ENCODE data around the gene SCAF11. TPM values are rescaled to one million over a fixed set of nuclear protein-coding genes. Genes with fewer than 3 reads are reported as not detected.

SCAF11 gene
- total RNA-seq, 1 donor from 2014 or later = 107 TPM

DNA sequence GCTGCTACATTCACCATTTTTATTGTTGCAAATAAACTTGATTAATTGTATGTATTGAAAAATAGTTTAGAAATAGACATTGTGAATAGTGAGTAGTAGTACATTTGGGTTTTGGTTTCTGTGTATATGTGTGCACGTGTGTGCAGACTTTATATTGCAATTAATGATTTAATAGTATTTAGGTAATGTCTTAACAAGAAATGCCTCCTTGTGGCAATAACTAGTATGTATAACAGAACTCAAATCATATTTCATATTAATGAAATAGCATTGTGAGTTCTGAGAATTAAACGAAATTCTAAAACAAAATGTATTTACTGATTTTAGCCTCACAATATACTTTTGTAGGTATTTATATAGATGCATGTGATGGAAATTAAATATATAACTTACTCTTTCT lies 100.1 kb downstream of the SCAF11 start:
- Mint-ChIP-seq H3K4me1 (ENCODE audit: unreplicated experiment) (no peaks in the 10 kb centered on the region), H3K27ac (no peak overlapping the region), H3K9me3 (no peaks in the 10 kb centered on the region), H3K36me3 (peaks cover 39% of the 10 kb centered on the region), H3K27me3 (no peaks in the 10 kb centered on the region), H3K4me3 (no peak overlapping the region)
- DNase-seq (ENCODE audit: extremely low spot score, unreplicated experiment) = no peak
- peak; percentile 41 for TF ChIP-seq CTCF (conservative IDR thresholded peaks at IDR 0.05)

DNA sequence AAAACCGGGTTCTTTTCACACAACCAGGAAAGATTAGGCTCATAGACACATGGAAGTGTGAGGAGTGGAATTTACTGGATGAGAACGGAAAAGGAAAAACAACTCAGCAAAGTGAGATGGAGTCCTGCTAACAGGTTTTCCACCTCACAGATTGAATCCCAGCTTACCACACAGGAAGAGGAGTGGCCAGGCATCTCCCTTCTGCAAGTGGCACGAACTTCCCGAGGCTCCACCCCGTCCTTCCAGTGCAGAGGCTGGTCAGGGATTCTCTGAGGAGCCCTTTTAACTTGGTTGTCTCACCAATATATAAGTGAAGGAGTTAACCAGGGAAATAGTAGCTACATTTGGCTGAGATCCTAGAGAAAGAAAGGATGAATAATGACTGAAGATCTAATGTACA lies 102.8 kb downstream of the SCAF11 start:
- Mint-ChIP-seq H3K9me3 (no peaks in the 10 kb centered on the region), H3K4me3 (no peak overlapping the region), H3K27me3 (no peaks in the 10 kb centered on the region), H3K4me1 (ENCODE audit: unreplicated experiment) (no peaks in the 10 kb centered on the region), H3K27ac (no peak overlapping the region), H3K36me3 (peaks cover 30% of the 10 kb centered on the region)
- no peak for DNase-seq (ENCODE audit: extremely low spot score, unreplicated experiment)
- no peak for TF ChIP-seq CTCF (conservative IDR thresholded peaks at IDR 0.05)

DNA sequence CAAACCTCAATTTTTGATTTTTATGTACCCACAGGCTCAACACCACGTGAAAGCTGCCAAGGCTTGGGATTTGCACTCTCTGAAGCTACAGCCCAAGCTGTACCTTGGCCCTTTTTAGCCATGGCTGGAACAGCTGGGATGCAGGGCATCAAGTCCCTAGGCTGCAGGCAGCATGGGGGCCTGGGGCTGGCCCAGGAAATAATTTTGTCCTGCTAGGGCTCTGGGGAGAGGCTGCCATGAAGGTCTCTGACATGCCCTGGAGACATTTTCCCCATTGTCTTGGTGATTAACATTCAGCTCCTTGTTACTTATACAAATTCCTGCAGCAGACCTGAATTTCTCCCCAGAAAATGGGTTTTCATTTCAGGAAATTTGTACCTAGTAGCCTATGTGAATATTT lies 103.7 kb downstream of the SCAF11 start:
- TF ChIP-seq CTCF (conservative IDR thresholded peaks at IDR 0.05) = no peak
- Mint-ChIP-seq H3K9me3 (no peaks in the 10 kb centered on the region), H3K4me3 (no peak overlapping the region), H3K27ac (no peak overlapping the region), H3K4me1 (ENCODE audit: unreplicated experiment) (no peaks in the 10 kb centered on the region), H3K27me3 (no peaks in the 10 kb centered on the region), H3K36me3 (peaks cover 38% of the 10 kb centered on the region)
- no peak for DNase-seq (ENCODE audit: extremely low spot score, unreplicated experiment)

DNA sequence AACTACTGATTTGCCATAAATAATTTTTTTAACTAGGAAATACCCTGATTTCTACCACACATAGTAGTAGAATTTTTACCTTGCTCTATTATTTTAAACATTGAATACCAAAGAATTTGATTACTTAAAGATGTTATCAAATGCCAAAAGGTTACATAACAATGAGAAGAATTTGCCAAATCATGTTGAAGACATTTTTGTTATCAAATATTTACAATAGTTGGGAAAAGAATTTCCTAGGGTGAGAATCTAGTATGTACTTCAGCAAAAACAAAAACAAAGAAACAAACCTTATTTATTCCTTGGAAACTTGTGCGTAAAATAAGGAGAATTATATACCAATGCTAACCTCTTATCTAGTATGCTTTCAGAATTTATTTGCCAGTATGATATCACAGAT lies 107.2 kb downstream of the SCAF11 start:
- TF ChIP-seq CTCF (conservative IDR thresholded peaks at IDR 0.05) = no peak
- H3K27me3 Mint-ChIP-seq = no peaks in the 10 kb centered on the region
- no peak for DNase-seq (ENCODE audit: extremely low spot score, unreplicated experiment)
- no peak overlapping the region for H3K27ac Mint-ChIP-seq
- no peaks in the 10 kb centered on the region for H3K9me3 Mint-ChIP-seq
- H3K4me3 Mint-ChIP-seq = no peak overlapping the region
- peaks cover 43% of the 10 kb centered on the region for H3K36me3 Mint-ChIP-seq
- H3K4me1 Mint-ChIP-seq (ENCODE audit: unreplicated experiment) = peaks cover 11% of the 10 kb centered on the region

DNA sequence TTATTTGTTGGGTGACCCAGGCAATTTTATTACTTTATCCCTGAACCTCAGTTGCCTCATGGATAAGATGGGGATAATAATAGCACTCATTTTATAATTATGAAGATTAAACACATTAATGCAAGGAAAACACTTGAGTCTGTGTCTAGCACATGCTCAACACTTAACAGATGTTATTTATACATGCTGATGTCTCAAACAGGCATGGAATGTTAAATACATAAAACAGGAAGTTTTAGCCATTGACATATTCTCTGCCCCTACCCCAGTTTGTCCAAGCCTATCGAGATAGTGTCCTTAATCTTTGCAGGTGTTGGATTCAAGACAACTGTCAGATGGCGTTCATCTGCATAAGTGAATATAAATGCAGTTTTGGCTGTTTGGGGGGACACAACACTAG lies 109.8 kb downstream of the SCAF11 start:
- no peak overlapping the region for H3K4me3 Mint-ChIP-seq
- H3K36me3 Mint-ChIP-seq = peaks cover 44% of the 10 kb centered on the region
- TF ChIP-seq CTCF (conservative IDR thresholded peaks at IDR 0.05) = no peak
- H3K9me3 Mint-ChIP-seq = no peaks in the 10 kb centered on the region
- peaks cover 19% of the 10 kb centered on the region for H3K4me1 Mint-ChIP-seq (ENCODE audit: unreplicated experiment)
- no peak for DNase-seq (ENCODE audit: extremely low spot score, unreplicated experiment)
- no peak overlapping the region for H3K27ac Mint-ChIP-seq
- no peaks in the 10 kb centered on the region for H3K27me3 Mint-ChIP-seq

DNA sequence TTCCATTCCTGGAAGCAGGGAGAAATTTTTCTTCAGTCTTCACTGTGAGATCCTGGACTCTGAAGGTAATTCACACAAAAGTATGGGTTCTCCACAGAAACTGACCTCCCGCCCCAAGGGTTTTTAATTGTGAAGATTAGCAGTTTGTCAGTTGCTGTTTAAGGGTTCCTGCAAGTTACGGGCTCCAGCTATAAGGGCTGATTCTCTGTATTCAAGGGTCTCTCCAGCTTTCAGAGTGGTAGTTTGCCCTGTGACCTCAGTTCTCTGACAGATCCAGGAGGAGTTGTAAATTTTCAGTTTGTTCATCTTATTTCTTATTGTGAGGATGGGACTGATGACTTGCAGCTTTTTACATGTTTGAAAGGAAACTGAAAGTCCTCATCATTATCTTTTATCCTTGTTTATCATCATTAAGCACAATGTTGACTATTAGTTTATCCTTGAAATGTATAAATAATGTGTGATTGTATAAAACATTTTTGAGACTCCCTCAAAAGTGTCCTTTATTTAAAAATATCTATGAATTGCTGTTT lies 110.9 kb downstream of the SCAF11 start:
- Mint-ChIP-seq H3K4me1 (ENCODE audit: unreplicated experiment) (peaks cover 19% of the 10 kb centered on the region), H3K36me3 (peaks cover 44% of the 10 kb centered on the region), H3K27ac (peak overlapping the region; percentile 19), H3K27me3 (no peaks in the 10 kb centered on the region), H3K9me3 (peaks cover 4% of the 10 kb centered on the region), H3K4me3 (no peak overlapping the region)
- no peak for DNase-seq (ENCODE audit: extremely low spot score, unreplicated experiment)
- TF ChIP-seq CTCF (conservative IDR thresholded peaks at IDR 0.05) = no peak
